IMR-90 (cell line): Measurements from ENCODE around the gene DMD. TPM values are rescaled to one million over a fixed set of nuclear protein-coding genes. Genes with fewer than 3 reads are reported as not detected.

Experiments used
- ATAC-seq: fragments of 200-7000 bp; cut with Tn5 transposase; 2 replicates; pipeline ENCODE4 v1.9.1; 2020; ENCODE audit warnings: low read depth, mild to moderate bottlenecking, moderate library complexity
- BruUV-seq: library from RNA; stranded (reverse); fragments of 400-500 nt; replicated peaks from 2 replicates; lab custom pipeline; 2021; lab: Mats Ljungman, UMichigan
- CTCF ChIA-PET: fragments of 300-600 bp; formaldehyde crosslinking; extraction: SDS; loops from one replicate; lab custom pipeline; 2021; ENCODE audit warnings: antibody characterized with exemption; lab: Yijun Ruan, JAX
- POLR2A ChIA-PET: fragments of 300-600 bp; sonication (Branson Sonifier 250); formaldehyde crosslinking; loops from one replicate; lab custom pipeline; 2022; ENCODE audit warnings: antibody characterized with exemption; ENCODE audit not compliant: unreplicated experiment; lab: Charles Lee
- DNase-seq: peaks from one replicate; pipeline ENCODE4 v3.0.0; 2013
- H2AFZ ChIP-seq: replicated peaks from 2 replicates; pipeline ENCODE3; 2013; ENCODE audit warnings: low read length, mild to moderate bottlenecking; ENCODE audit not compliant: poor library complexity
- H2AK5ac ChIP-seq: 2 replicates; pipeline ENCODE4 v1.6.1; 2013; ENCODE audit warnings: low read depth, low read length, inconsistent platforms
- H2AK9ac ChIP-seq: replicated peaks from 2 replicates; pipeline ENCODE3; 2013; ENCODE audit warnings: mild to moderate bottlenecking, low read depth, low read length, moderate library complexity; ENCODE audit not compliant: poor library complexity
- H2BK120ac ChIP-seq: 2 replicates; pipeline ENCODE4 v1.6.1; 2013; ENCODE audit warnings: low read depth, low read length, inconsistent platforms
- H2BK15ac ChIP-seq: 3 replicates; pipeline ENCODE4 v1.6.1; 2013; ENCODE audit warnings: low read depth, low read length, inconsistent platforms
- H2BK20ac ChIP-seq: 2 replicates; pipeline ENCODE4 v1.6.1; 2013; ENCODE audit warnings: low read depth, mild to moderate bottlenecking, inconsistent platforms, low read length, moderate library complexity
- H2BK5ac ChIP-seq: 2 replicates; pipeline ENCODE4 v1.6.1; 2013; ENCODE audit warnings: mild to moderate bottlenecking, low read depth, low read length, inconsistent platforms; ENCODE audit not compliant: poor library complexity, severe bottlenecking
- H3K14ac ChIP-seq: replicated peaks from 2 replicates; pipeline ENCODE4 v1.6.1; 2013; ENCODE audit warnings: low read depth, low read length, inconsistent platforms
- H3K18ac ChIP-seq: 2 replicates; pipeline ENCODE4 v1.6.1; 2013; ENCODE audit warnings: low read depth, low read length, control low read depth
- H3K23ac ChIP-seq: 2 replicates; pipeline ENCODE4 v1.6.1; 2013; ENCODE audit warnings: low read depth, low read length, inconsistent platforms
- H3K27ac ChIP-seq: 2 replicates; pipeline ENCODE4 v1.5.1; 2013; ENCODE audit warnings: mild to moderate bottlenecking, control low read depth, low read length; ENCODE audit not compliant: insufficient read depth
- H3K27me3 ChIP-seq: 2 replicates; pipeline ENCODE4 v1.6.1; 2013; ENCODE audit warnings: low read length; ENCODE audit not compliant: control insufficient read depth, insufficient read depth
- H3K36me3 ChIP-seq: 2 replicates; pipeline ENCODE4 v1.6.1; 2013; ENCODE audit warnings: low read length, mixed read lengths; ENCODE audit not compliant: control insufficient read depth, insufficient read depth
- H3K4ac ChIP-seq: 2 replicates; pipeline ENCODE4 v1.6.1; 2013; ENCODE audit warnings: low read depth, low read length, inconsistent platforms
- H3K4me1 ChIP-seq: 2 replicates; pipeline ENCODE4 v1.6.1; 2013; ENCODE audit warnings: low read length, mixed read lengths; ENCODE audit not compliant: control insufficient read depth, insufficient read depth
- H3K4me2 ChIP-seq: 2 replicates; pipeline ENCODE4 v1.6.1; 2013; ENCODE audit warnings: low read depth, mild to moderate bottlenecking, control low read depth, low read length, moderate library complexity
- H3K4me3 ChIP-seq: 2 replicates; pipeline ENCODE4 v1.5.1; 2013; ENCODE audit warnings: low read depth, mild to moderate bottlenecking, control low read depth, low read length, moderate library complexity; ENCODE audit not compliant: insufficient read depth
- H3K56ac ChIP-seq: 2 replicates; pipeline ENCODE4 v1.6.1; 2013; ENCODE audit warnings: low read length, inconsistent platforms; ENCODE audit not compliant: insufficient read depth; ENCODE audit errors: extremely low read depth
- H3K79me1 ChIP-seq, 2 experiments: 2 replicates each; pipeline ENCODE4 v1.6.1; 2013; ENCODE audit warnings: low read length in 2 of 2, inconsistent platforms in 1 of 2, low read depth in 1 of 2
- H3K9ac ChIP-seq: 2 replicates; pipeline ENCODE4 v1.6.1; 2013; ENCODE audit warnings: low read depth, low read length, control low read depth
- H3K9me1 ChIP-seq: 2 replicates; pipeline ENCODE4 v1.6.1; 2013; ENCODE audit warnings: low read length, inconsistent platforms; ENCODE audit not compliant: insufficient read depth
- H3K9me3 ChIP-seq: 2 replicates; pipeline ENCODE4 v1.6.1; 2013; ENCODE audit warnings: low read length; ENCODE audit not compliant: control insufficient read depth, insufficient read depth
- H4K20me1 ChIP-seq: 2 replicates; pipeline ENCODE4 v1.6.1; 2013; ENCODE audit warnings: low read length, inconsistent platforms; ENCODE audit not compliant: insufficient read depth
- H4K5ac ChIP-seq: 2 replicates; pipeline ENCODE4 v1.6.1; 2013; ENCODE audit warnings: mild to moderate bottlenecking, low read depth, low read length, control low read depth
- H4K8ac ChIP-seq, 2 experiments: 2 replicates each; pipeline ENCODE4 v1.6.1; 2013; ENCODE audit warnings: low read depth in 2 of 2, low read length in 2 of 2, control low read depth in 1 of 2, inconsistent platforms in 1 of 2
- H4K91ac ChIP-seq: 2 replicates; pipeline ENCODE4 v1.6.1; 2013; ENCODE audit warnings: low read depth, low read length, inconsistent platforms; ENCODE audit not compliant: insufficient read depth
- BHLHE40 ChIP-seq: fragments of 150-350 bp; IDR thresholded peaks from 2 replicates; pipeline ENCODE4 v1.6.1; 2016; ENCODE audit warnings: mild to moderate bottlenecking, low read depth, low read length
- CHD1 ChIP-seq: IDR thresholded peaks from 2 replicates; pipeline ENCODE4 v1.6.1; 2012; ENCODE audit warnings: low read depth, low read length, improper control_type of control experiment
- CTCF ChIP-seq: conservative IDR thresholded peaks from 2 replicates; pipeline ENCODE4 v1.5.1; 2012; ENCODE audit warnings: mild to moderate bottlenecking, low read depth, low read length, improper control_type of control experiment
- MAFK ChIP-seq: IDR thresholded peaks from 2 replicates; pipeline ENCODE4 v1.6.1; 2012; ENCODE audit warnings: low read depth, low read length, improper control_type of control experiment
- MXI1 ChIP-seq: IDR thresholded peaks from 2 replicates; pipeline ENCODE4 v1.6.1; 2012; ENCODE audit warnings: low read depth, mild to moderate bottlenecking, low read length, moderate library complexity, borderline replicate concordance
- NFE2L2 ChIP-seq: fragments of 150-350 bp; IDR thresholded peaks from 2 replicates; pipeline ENCODE4 v1.6.1; 2016; ENCODE audit warnings: low read depth, mild to moderate bottlenecking, low read length
- RCOR1 ChIP-seq: IDR thresholded peaks from 2 replicates; pipeline ENCODE4 v1.6.1; 2012; ENCODE audit warnings: mild to moderate bottlenecking, low read length, improper control_type of control experiment; ENCODE audit not compliant: insufficient replicate concordance
- SMC3 ChIP-seq: fragments of 150-350 bp; IDR thresholded peaks from 2 replicates; pipeline ENCODE4 v1.6.1; 2016; ENCODE audit warnings: low read depth, mild to moderate bottlenecking, antibody characterized with exemption, low read length, moderate library complexity
- WGBS, 2 experiments: methylation state at CpG; one replicate each; pipeline versions ENCODE4 v1.1.5 to v1.1.7; 2013; ENCODE audit warnings: missing lambda C conversion rate in 2 of 2; ENCODE audit not compliant: insufficient read length in 1 of 2; ENCODE audit errors: extremely low coverage in 2 of 2; 5-methylcytosine and 5-hydroxymethylcytosine counted together
- dilution Hi-C: fragments of 300-500 bp; cut with HindIII; formaldehyde crosslinking; loops from one replicate; pipeline ENCODE4 v1.14.3; 2018; ENCODE audit warnings: low sequenced_read_pairs; ENCODE audit not compliant: unreplicated experiment
- in situ Hi-C: fragments of 300-500 bp; cut with MboI; formaldehyde crosslinking; loops from 3 replicates; pipeline ENCODE4 v1.14.3; 2019; ENCODE audit warnings: low sequenced_read_pairs, inconsistent platforms, mixed read lengths
- intact Hi-C: fragments of 100-400 bp; cut with micrococcal nuclease; formaldehyde crosslinking; loops from 2 replicates; pipeline ENCODE4 v1.10.0; 2022
- polyA plus RNA-seq, 3 experiments: library from polyadenylated mRNA; depleted of rRNA; stranded (reverse); fragments of >200 nt; gene quantifications; 2 replicates each; pipeline ENCODE4 v1.2.3, GENCODE V29; 2012; ENCODE audit warnings: low replicate concordance in 1 of 3
- total RNA-seq: library from RNA; depleted of rRNA; stranded (reverse); fragments of >200 nt; gene quantifications from 2 replicates; pipeline ENCODE4 v1.2.3, GENCODE V29; 2012
- TF ChIP-seq, protein P1 (sequence below): fragments of 150-350 bp; IDR thresholded peaks from 2 replicates; pipeline ENCODE4 v1.6.1; 2016; ENCODE audit warnings: low read depth, mild to moderate bottlenecking, low read length, moderate library complexity, borderline replicate concordance

DMD gene
- total and polyA plus RNA-seq, 2 of the 4 experiments (the other 2 are of a cell fraction): 6.6 to 11.8 TPM

GRCh38 chrX:31506928-31507327 is 1704.4 kb downstream of the DMD start:
- Histone ChIP-seq H4K20me1 (no peaks in the 10 kb centered on the region), H4K5ac (no peak overlapping the region), H2AK5ac (no peak overlapping the region), H4K8ac (no peak overlapping the region), H3K36me3 (no peaks in the 10 kb centered on the region), H3K14ac (no peak overlapping the region), H3K9ac (no peak overlapping the region), H4K91ac (no peak overlapping the region), H3K9me3 (no peaks in the 10 kb centered on the region), H2BK15ac (no peak overlapping the region), H3K23ac (no peak overlapping the region), H3K79me1 (no peaks in the 10 kb centered on the region), H3K4me2 (no peak overlapping the region), H2BK120ac (no peak overlapping the region), H3K18ac (no peak overlapping the region), H3K4me1 (peaks cover 2% of the 10 kb centered on the region; the same call in 1 of the 2 replicates), H3K9me1 (no peaks in the 10 kb centered on the region), H2AFZ (no peak overlapping the region), H3K4ac (no peak overlapping the region), H2BK5ac (no peak overlapping the region), H2BK20ac (no peak overlapping the region), H3K27ac (no peak overlapping the region), H3K56ac (no peak overlapping the region), H3K4me3 (no peak overlapping the region), H3K27me3 (no peaks in the 10 kb centered on the region), H2AK9ac (no peak overlapping the region)
- in situ Hi-C loops: no loop called here
- dilution Hi-C loops: no loop called here
- TF ChIP-seq CHD1 (no peak), MXI1 (no peak), BHLHE40 (no peak), CTCF (no peak), MAFK (no peak), NFE2L2 (no peak), SMC3 (no peak), RCOR1 (no peak)
- TF ChIP-seq, protein P1, sequence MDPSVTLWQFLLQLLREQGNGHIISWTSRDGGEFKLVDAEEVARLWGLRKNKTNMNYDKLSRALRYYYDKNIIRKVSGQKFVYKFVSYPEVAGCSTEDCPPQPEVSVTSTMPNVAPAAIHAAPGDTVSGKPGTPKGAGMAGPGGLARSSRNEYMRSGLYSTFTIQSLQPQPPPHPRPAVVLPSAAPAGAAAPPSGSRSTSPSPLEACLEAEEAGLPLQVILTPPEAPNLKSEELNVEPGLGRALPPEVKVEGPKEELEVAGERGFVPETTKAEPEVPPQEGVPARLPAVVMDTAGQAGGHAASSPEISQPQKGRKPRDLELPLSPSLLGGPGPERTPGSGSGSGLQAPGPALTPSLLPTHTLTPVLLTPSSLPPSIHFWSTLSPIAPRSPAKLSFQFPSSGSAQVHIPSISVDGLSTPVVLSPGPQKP: no peak
- ChIA-PET CTCF (no interaction called here), POLR2A (interaction anchor here (0.7 kb wide), 1 partner anchor 60 kb away, joined by 5 read pairs; no protein-coding TSS in a partner anchor)
- ATAC-seq (no peak), DNase-seq (no peak)
- no CpG with 5 or more reads among the region's 3 CpGs for WGBS, 2 experiments
- no TSS peak for BruUV-seq
- intact Hi-C loops: no loop called here
